Tibial nerve (tissue), 4 donors: ENCODE data around the gene PAK4.

Experiments used
- EP300 ChIP-seq, 2 donors: sonication (generic); formaldehyde crosslinking; IDR thresholded peaks; one replicate each; pipeline ENCODE4 v1.6.1; 2017; ENCODE audit warnings: antibody characterized with exemption in 2 of 2, mild to moderate bottlenecking in 1 of 2
- POLR2A ChIP-seq, 2 donors: fragments of 450-650 bp; IDR thresholded peaks; one replicate each; pipeline ENCODE4 v1.6.1; 2017; ENCODE audit warnings: antibody characterized with exemption in 2 of 2, mild to moderate bottlenecking in 2 of 2, moderate library complexity in 2 of 2
- TF ChIP-seq, protein P1 (sequence below), 5 experiments: fragments of 200-600 bp in 3 of 5; fragments of 450-650 bp in 2 of 5; sonication (generic) in 3 of 5; IDR thresholded peaks; one replicate each; pipeline ENCODE4 v1.5.1; 2016 to 2019; ENCODE audit warnings: antibody characterized with exemption in 5 of 5, mild to moderate bottlenecking in 3 of 5, moderate library complexity in 2 of 5

DNA sequence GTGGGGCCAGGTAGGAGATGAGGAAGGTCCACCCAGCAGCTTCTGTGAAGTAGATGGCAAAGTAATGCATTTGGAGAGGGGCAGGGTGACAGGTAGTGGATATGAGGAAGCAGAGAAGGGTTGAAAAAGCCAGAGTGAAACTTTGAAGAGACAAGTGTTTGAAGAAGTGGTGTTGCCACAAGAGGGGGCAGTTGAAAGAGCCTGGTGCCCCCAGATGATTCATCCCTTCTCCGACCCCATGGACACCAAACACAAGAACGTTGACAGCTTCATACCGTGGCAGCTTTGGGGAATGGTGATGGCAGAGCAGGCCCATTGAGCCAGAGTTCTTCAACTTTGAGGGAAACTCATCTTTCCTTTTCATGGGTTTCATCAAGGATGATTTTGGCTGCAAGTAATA is 99.3 kb downstream of the PAK4 start:
- TF ChIP-seq, protein P1, sequence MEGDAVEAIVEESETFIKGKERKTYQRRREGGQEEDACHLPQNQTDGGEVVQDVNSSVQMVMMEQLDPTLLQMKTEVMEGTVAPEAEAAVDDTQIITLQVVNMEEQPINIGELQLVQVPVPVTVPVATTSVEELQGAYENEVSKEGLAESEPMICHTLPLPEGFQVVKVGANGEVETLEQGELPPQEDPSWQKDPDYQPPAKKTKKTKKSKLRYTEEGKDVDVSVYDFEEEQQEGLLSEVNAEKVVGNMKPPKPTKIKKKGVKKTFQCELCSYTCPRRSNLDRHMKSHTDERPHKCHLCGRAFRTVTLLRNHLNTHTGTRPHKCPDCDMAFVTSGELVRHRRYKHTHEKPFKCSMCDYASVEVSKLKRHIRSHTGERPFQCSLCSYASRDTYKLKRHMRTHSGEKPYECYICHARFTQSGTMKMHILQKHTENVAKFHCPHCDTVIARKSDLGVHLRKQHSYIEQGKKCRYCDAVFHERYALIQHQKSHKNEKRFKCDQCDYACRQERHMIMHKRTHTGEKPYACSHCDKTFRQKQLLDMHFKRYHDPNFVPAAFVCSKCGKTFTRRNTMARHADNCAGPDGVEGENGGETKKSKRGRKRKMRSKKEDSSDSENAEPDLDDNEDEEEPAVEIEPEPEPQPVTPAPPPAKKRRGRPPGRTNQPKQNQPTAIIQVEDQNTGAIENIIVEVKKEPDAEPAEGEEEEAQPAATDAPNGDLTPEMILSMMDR (IDR thresholded peaks at IDR 0.05), result no peak
- TF ChIP-seq POLR2A (IDR thresholded peaks at IDR 0.05) (no peak), EP300 (IDR thresholded peaks at IDR 0.05) (no peak)
